Progenitor cell of endocrine pancreas (in vitro differentiated cells): ENCODE measurements around the gene NCR3LG1. TPM values are rescaled to one million over a fixed set of nuclear protein-coding genes. Genes with fewer than 3 reads are reported as not detected.
A peak's percentile ranks its signal among the peaks of the same experiment; 100 is the strongest.

Source experiments
- DNase-seq: peaks from one replicate; pipeline ENCODE4 v3.0.0; 2021; ENCODE audit warnings: low spot score; ENCODE audit not compliant: unreplicated experiment
- H3K27ac Mint-ChIP-seq: 2 replicates; pipeline ENCODE4 v1.8.0; 2021; ENCODE audit warnings: mild to moderate bottlenecking, moderate library complexity, mixed read lengths
- H3K27me3 Mint-ChIP-seq: 2 replicates; pipeline ENCODE4 v1.8.0; 2021; ENCODE audit warnings: mixed read lengths
- H3K36me3 Mint-ChIP-seq: 2 replicates; pipeline ENCODE4 v1.8.0; 2022; ENCODE audit warnings: mixed read lengths; ENCODE audit not compliant: insufficient read depth
- H3K4me1 Mint-ChIP-seq: 2 replicates; pipeline ENCODE4 v1.8.0; 2021; ENCODE audit warnings: low read depth, mixed read lengths
- H3K4me3 Mint-ChIP-seq: 2 replicates; pipeline ENCODE4 v1.8.0; 2021; ENCODE audit warnings: low read depth, mild to moderate bottlenecking, moderate library complexity, mixed read lengths
- H3K9me3 Mint-ChIP-seq: 2 replicates; pipeline ENCODE4 v1.8.0; 2021; ENCODE audit warnings: low read depth, mixed read lengths
- long read RNA-seq: library from polyadenylated mRNA; unstranded; transcript quantifications from one replicate; pipeline ENCODE4 v2.0.0, GENCODE V29; 2020
- total RNA-seq: library from RNA; stranded (reverse); gene quantifications from 2 replicates; pipeline ENCODE4 v1.2.1, GENCODE V29; 2021
- TF ChIP-seq, protein P1 (sequence below): fragments of 200-600 bp; sonication (generic); IDR thresholded peaks from one replicate; pipeline ENCODE4 v1.5.0; 2021; ENCODE audit warnings: antibody characterized with exemption, mild to moderate bottlenecking; ENCODE audit not compliant: unreplicated experiment

Gene NCR3LG1, protein sequence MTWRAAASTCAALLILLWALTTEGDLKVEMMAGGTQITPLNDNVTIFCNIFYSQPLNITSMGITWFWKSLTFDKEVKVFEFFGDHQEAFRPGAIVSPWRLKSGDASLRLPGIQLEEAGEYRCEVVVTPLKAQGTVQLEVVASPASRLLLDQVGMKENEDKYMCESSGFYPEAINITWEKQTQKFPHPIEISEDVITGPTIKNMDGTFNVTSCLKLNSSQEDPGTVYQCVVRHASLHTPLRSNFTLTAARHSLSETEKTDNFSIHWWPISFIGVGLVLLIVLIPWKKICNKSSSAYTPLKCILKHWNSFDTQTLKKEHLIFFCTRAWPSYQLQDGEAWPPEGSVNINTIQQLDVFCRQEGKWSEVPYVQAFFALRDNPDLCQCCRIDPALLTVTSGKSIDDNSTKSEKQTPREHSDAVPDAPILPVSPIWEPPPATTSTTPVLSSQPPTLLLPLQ
- total RNA-seq, result 1.3 and 2.1 TPM in 2 replicates
- long read RNA-seq, partial matches to known transcripts, result 0 of 1 reads
- long read RNA-seq, other reads (novel, unspliced or antisense), result 1 of 1 reads

DNA sequence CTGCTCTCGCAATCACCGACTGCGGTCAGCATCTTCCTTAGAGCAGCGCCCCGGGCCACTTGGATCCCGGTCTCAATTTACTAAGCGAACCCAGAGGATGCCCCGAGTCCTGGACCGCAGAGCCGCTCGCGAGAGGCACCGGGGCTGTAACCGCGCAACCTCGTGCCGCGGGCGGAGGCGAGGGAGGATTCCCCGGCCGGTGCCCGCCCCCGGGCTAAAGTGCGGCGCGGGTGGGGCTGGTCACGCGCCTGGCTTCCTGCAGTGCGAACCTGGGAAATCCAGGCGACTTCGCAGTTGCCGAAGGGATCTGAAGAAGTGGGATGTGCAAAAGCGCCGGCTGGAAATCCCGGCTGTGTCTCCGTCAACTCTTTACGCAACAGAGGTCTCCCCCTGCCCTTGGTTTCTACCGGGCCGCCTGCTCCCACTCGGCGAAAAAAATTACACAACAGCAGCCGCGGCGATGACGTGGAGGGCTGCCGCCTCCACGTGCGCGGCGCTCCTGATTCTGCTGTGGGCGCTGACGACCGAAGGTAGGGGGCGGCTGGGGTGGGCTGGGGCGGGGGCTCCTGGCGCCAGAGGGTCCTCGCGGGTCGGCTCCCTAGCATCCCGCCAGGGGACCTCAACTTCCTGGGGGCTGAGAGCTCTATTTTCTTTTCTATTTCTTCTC is at the start of gene NCR3LG1:
Gene NCR3LG1 (plus strand): TSS at position 291 of the 667 bp plus-strand sequence. CDS start 170 bp downstream, at position 461.
- Mint-ChIP-seq H3K9me3 (no peaks in the 10 kb centered on the region), H3K4me3 (peak within 1 kb of the TSS; percentile 71), H3K27me3 (peaks cover 51% of the 10 kb centered on the region), H3K4me1 (peaks cover 15% of the 10 kb centered on the region), H3K27ac (peak within 1 kb of the TSS; percentile 38), H3K36me3 (peaks cover 1% of the 10 kb centered on the region)
- TF ChIP-seq, protein P1, sequence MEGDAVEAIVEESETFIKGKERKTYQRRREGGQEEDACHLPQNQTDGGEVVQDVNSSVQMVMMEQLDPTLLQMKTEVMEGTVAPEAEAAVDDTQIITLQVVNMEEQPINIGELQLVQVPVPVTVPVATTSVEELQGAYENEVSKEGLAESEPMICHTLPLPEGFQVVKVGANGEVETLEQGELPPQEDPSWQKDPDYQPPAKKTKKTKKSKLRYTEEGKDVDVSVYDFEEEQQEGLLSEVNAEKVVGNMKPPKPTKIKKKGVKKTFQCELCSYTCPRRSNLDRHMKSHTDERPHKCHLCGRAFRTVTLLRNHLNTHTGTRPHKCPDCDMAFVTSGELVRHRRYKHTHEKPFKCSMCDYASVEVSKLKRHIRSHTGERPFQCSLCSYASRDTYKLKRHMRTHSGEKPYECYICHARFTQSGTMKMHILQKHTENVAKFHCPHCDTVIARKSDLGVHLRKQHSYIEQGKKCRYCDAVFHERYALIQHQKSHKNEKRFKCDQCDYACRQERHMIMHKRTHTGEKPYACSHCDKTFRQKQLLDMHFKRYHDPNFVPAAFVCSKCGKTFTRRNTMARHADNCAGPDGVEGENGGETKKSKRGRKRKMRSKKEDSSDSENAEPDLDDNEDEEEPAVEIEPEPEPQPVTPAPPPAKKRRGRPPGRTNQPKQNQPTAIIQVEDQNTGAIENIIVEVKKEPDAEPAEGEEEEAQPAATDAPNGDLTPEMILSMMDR, result no peak
- no peak for DNase-seq

DNA sequence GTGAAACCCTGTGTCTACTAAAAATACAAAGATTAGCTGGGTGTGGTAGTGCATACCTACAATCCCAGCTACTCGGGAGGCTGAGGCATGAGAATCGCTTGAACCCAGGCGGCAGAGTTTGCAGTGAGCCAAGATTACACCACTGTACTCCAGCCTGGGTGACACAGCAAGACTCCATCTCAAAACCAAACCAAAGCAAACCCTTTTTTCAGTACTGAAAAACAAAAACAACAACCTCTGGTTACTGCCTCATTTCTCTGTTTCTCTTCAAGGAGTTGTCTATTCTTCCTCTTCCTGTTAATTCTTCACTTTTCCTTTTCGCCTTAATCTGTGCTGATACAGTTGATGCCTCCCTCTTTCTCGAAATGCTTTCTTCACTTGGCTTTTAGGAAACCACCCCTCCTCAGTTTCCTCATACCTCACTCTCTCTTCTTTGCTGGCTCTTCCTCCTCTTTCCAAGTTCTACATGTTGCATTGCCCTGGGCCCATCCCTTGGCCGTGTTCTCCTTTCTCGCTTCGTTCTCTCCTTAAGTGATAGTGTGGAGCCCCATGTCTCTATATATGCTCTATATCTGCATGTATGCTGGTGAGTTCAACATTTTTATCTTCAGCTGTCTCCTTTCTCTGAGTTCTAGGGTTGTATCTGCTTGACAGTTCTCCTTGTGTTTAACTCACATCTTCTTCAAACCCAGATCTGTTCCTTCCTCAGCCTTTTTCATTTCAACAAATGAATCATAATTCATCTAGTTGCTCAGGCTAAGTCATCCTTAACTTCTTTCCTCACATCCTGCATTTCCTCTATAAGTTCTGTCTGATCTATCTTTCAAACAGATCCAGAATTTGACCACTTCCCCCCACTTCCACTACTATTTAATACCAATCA is 38.0 kb upstream of the NCR3LG1 start:
- Mint-ChIP-seq H3K4me3 (no peak overlapping the region), H3K4me1 (no peaks in the 10 kb centered on the region), H3K9me3 (no peaks in the 10 kb centered on the region), H3K27ac (no peak overlapping the region), H3K27me3 (no peaks in the 10 kb centered on the region), H3K36me3 (peaks cover 7% of the 10 kb centered on the region)
- no peak for DNase-seq
- TF ChIP-seq, protein P1, result no peak

DNA sequence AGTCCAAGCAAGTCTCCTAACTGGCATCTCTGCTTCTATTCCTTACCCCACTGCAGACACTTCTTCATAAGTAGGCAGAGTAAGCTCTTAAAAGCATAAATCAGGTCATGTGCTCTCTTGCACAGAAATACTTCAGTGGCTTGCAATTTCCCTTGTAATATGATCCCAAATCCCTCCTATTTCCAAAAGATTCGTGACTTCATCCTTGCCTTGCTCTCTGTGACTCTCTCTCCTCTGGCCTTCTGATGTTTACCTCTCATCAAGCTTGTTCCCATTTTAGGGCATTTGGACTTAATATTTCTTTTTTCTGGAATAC is 37.4 kb upstream of the NCR3LG1 start:
- Mint-ChIP-seq H3K9me3 (no peaks in the 10 kb centered on the region), H3K27me3 (no peaks in the 10 kb centered on the region), H3K36me3 (peaks cover 7% of the 10 kb centered on the region), H3K4me3 (no peak overlapping the region), H3K27ac (no peak overlapping the region), H3K4me1 (no peaks in the 10 kb centered on the region)
- DNase-seq, result no peak
- TF ChIP-seq, protein P1, result no peak

DNA sequence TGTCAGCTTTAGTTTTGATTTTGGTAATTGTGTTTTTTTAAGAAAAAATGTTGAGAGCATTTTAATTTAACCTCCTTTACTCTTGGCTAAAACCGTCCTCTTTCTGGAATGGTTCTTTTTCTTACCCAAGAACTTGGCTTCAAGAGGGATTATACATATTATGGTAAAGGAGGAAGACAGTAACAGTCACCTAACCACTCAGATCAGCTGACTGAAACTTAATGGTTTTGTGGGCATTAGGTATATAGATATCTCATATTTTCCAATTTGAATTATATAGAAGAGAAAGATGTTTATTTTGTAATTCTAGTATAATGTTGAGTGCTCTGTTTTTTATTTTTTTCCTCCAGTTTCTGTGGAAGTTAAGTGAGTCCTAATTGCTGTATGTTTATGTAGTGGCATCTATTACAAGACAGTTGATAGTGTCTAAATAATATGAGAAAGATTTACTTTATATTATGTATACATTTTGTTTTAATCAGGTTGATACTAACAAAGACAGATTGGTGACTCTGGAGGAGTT is 36.6 kb upstream of the NCR3LG1 start:
- TF ChIP-seq, protein P1, result no peak
- Mint-ChIP-seq H3K4me3 (no peak overlapping the region), H3K9me3 (peaks cover 3% of the 10 kb centered on the region), H3K27me3 (no peaks in the 10 kb centered on the region), H3K4me1 (no peaks in the 10 kb centered on the region), H3K36me3 (peaks cover 9% of the 10 kb centered on the region), H3K27ac (no peak overlapping the region)
- DNase-seq, result no peak
